GM11168 (cell line): Measurements from ENCODE around the gene PDP2.
"Not testable (repeated sequence)": the region's sequence is repeated elsewhere in the genome, so short reads cannot be mapped to it uniquely, and the experiment has no call there.

Source experiments
- in situ Hi-C: fragments of 300-500 bp; cut with MboI; formaldehyde crosslinking; loops from one replicate; pipeline ENCODE4 v1.12.0; 2022; ENCODE audit warnings: low sequenced_read_pairs; ENCODE audit not compliant: unreplicated experiment

PDP2 gene

GRCh38 chr16:66853261-66854139, 26.8 kb upstream of the PDP2 start:
- in situ Hi-C loops = no loop called here

GRCh38 chr16:66856184-66856730, 24.1 kb upstream of the PDP2 start:
- in situ Hi-C loops = no loop called here

- in situ Hi-C loops = no loop called here
Measured at GRCh38 chr16:66856801-66857200, 23.5 kb upstream of the PDP2 start.

GRCh38 chr16:66857437-66857836, 22.9 kb upstream of the PDP2 start:
- in situ Hi-C loops = no loop called here

- in situ Hi-C loops = no loop called here
Measured at GRCh38 chr16:66858740-66859396, 21.4 kb upstream of the PDP2 start.

- in situ Hi-C loops = no loop called here
Measured at GRCh38 chr16:66859397-66860068, 20.8 kb upstream of the PDP2 start.

- in situ Hi-C loops = no loop called here
Measured at GRCh38 chr16:66862023-66862520, 18.2 kb upstream of the PDP2 start.

- in situ Hi-C loops = no loop called here
Measured at GRCh38 chr16:66863707-66864106, 16.6 kb upstream of the PDP2 start.

- in situ Hi-C loops = no loop called here
Measured at GRCh38 chr16:66869424-66869823, 10.9 kb upstream of the PDP2 start.

GRCh38 chr16:66871363-66871762, 9.0 kb upstream of the PDP2 start:
- in situ Hi-C loops = not testable (repeated sequence)

- in situ Hi-C loops = no loop called here
Measured at GRCh38 chr16:66871840-66872239, 8.5 kb upstream of the PDP2 start.

GRCh38 chr16:66872559-66872942, 7.8 kb upstream of the PDP2 start:
- in situ Hi-C loops = no loop called here

- in situ Hi-C loops = no loop called here
Measured at GRCh38 chr16:66872943-66873684, 7.2 kb upstream of the PDP2 start.

- in situ Hi-C loops = no loop called here
Measured at GRCh38 chr16:66873685-66874055, 6.6 kb upstream of the PDP2 start.

GRCh38 chr16:66874079-66874775, 6.1 kb upstream of the PDP2 start:
- in situ Hi-C loops = no loop called here

- in situ Hi-C loops = no loop called here
Measured at GRCh38 chr16:66878067-66878466, 2.2 kb upstream of the PDP2 start.

GRCh38 chr16:66881014-66881417, 701 bp downstream of the PDP2 start:
- in situ Hi-C loops = no loop called here

- in situ Hi-C loops = no loop called here
Measured at GRCh38 chr16:66881560-66881959, 1.2 kb downstream of the PDP2 start.

GRCh38 chr16:66881964-66882508, 1.7 kb downstream of the PDP2 start:
- in situ Hi-C loops = no loop called here
